Adrenal gland (tissue), 5 donors: ENCODE results near the gene CEP41.

Experiments
- CTCF ChIP-seq, 6 experiments: fragments of 450-650 bp in 4 of 6; fragments of 200-600 bp in 2 of 6; sonication (generic) in 1 of 6; IDR thresholded peaks; 1 replicate in 5 of 6; 2 replicates in 1 of 6; pipeline versions ENCODE4 v1.5.1 to v1.8.0; 2016 to 2021; ENCODE audit warnings: antibody characterized with exemption in 6 of 6, mild to moderate bottlenecking in 2 of 6, moderate library complexity in 1 of 6
- POLR2A ChIP-seq, 2 donors: fragments of 450-650 bp; IDR thresholded peaks; one replicate each; pipeline ENCODE4 v1.6.1; 2017; ENCODE audit warnings: antibody characterized with exemption in 2 of 2, mild to moderate bottlenecking in 2 of 2, moderate library complexity in 1 of 2
- donor health status: DM: no; HTN: no; CAD: no.

- TF ChIP-seq CTCF (IDR thresholded peaks at IDR 0.05) (no peak), POLR2A (IDR thresholded peaks at IDR 0.05) (no peak)
Measured at GRCh38 chr7:130425796-130426195, 15.0 kb downstream of the CEP41 start.
